Neutrophil (primary cell): ENCODE data around the gene SRGAP1.
"Not testable (repeated sequence)": the region's sequence is repeated elsewhere in the genome, so short reads cannot be mapped to it uniquely, and the experiment has no call there.

Source experiments
- H3K27ac ChIP-seq: fragments of 200-600 bp; sonication (generic); 2 replicates; pipeline ENCODE4 v1.5.1; 2016; ENCODE audit warnings: mild to moderate bottlenecking, moderate library complexity
- H3K27me3 ChIP-seq: fragments of 200-600 bp; sonication (generic); 2 replicates; pipeline ENCODE4 v1.6.0; 2016; ENCODE audit warnings: mild to moderate bottlenecking
- H3K36me3 ChIP-seq: fragments of 200-600 bp; sonication (generic); 2 replicates; pipeline ENCODE4 v1.5.1; 2017
- H3K4me1 ChIP-seq, 2 experiments: fragments of 200-600 bp in 1 of 2; sonication (generic) in 1 of 2; 1 replicate in 1 of 2; 2 replicates in 1 of 2; pipeline versions ENCODE4 v1.5.1 to v1.6.1; 2013 to 2016; ENCODE audit warnings: low read depth in 1 of 2, low read length in 1 of 2, mild to moderate bottlenecking in 1 of 2, moderate library complexity in 1 of 2; ENCODE audit not compliant: control insufficient read depth in 1 of 2, insufficient read depth in 1 of 2
- H3K4me3 ChIP-seq, 2 experiments: fragments of 200-600 bp in 1 of 2; sonication (generic) in 1 of 2; 1 replicate in 1 of 2; 2 replicates in 1 of 2; pipeline ENCODE4 v1.5.1; 2013 to 2016; ENCODE audit warnings: low read depth in 1 of 2, low read length in 1 of 2, mild to moderate bottlenecking in 1 of 2, moderate library complexity in 1 of 2
- H3K9me3 ChIP-seq: fragments of 200-600 bp; sonication (generic); 2 replicates; pipeline ENCODE4 v1.5.1; 2016
- TF ChIP-seq, protein P1 (sequence below): fragments of 200-600 bp; sonication (generic); IDR thresholded peaks from 2 replicates; pipeline ENCODE4 v1.5.1; 2016; ENCODE audit warnings: antibody characterized with exemption

Gene SRGAP1

DNA sequence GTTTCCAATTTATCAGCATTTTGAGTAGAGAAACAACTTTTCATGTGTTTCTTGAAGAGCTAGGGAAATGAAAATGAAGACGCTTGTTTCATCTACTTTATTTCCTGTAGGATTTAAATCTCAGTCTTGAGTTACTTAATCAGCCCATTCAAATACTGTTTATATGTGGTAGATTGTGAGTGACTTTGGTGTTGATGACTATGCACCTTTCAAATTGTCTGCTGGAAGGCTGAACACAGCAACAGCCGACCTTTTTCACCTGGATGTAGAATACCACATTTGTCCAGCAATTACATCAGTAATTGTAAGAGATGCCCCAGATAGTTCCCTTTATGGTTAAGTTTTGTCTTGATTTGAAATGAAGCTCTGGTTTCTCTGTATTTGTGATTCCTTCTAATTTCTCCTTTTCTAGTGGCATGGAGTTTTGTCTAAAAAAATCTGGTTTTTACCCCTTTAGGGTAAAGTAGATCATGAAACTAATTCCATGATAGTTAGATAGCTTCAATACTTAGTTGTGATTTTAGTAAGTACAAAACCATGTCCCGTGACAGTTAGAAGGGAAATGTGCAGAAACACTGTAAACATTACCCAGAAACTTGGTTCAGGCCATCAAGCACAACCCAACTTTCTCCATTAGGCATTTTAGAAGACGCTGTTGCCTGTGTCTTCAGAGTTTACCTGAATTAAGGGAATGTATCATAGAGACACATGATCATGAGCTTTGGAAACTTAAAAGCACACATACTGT lies 165.0 kb downstream of the SRGAP1 start:
- TF ChIP-seq, protein P1, sequence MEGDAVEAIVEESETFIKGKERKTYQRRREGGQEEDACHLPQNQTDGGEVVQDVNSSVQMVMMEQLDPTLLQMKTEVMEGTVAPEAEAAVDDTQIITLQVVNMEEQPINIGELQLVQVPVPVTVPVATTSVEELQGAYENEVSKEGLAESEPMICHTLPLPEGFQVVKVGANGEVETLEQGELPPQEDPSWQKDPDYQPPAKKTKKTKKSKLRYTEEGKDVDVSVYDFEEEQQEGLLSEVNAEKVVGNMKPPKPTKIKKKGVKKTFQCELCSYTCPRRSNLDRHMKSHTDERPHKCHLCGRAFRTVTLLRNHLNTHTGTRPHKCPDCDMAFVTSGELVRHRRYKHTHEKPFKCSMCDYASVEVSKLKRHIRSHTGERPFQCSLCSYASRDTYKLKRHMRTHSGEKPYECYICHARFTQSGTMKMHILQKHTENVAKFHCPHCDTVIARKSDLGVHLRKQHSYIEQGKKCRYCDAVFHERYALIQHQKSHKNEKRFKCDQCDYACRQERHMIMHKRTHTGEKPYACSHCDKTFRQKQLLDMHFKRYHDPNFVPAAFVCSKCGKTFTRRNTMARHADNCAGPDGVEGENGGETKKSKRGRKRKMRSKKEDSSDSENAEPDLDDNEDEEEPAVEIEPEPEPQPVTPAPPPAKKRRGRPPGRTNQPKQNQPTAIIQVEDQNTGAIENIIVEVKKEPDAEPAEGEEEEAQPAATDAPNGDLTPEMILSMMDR: no peak
- Histone ChIP-seq H3K4me1 (no peaks in the 10 kb centered on the region), H3K27ac (no peak overlapping the region), H3K27me3 (no peaks in the 10 kb centered on the region), H3K4me3 (no peak overlapping the region), H3K9me3 (no peaks in the 10 kb centered on the region), H3K36me3 (no peaks in the 10 kb centered on the region)

DNA sequence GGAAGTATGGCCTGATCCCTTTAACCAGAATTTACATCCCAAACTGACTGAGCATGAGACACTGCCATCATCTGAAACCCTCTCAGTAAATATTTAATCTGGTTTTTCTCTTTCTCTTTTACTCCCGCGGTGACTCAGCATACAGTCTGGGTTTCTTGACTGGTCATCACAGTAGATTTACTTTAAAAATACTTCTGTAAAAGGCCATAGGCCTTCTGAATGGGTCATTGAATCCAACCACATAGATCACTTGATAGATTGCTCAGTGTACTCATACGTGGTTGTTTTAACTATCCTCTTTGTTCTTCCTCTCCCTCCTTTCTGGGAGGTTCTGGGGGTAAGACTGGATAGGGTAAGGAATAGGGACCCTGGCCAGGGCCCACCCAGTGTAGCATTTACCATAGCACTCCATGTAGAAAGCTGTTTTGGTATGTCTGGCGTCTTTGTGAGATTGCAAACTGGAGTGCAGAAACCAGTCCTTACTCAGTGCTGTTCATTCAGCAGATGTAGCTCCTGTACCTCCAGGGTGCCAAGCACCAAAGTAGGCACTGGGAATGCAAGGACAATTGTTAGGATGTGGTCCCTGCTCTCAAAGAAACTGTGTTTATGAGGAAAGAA lies 165.7 kb downstream of the SRGAP1 start:
- Histone ChIP-seq H3K27ac (no peak overlapping the region), H3K36me3 (no peaks in the 10 kb centered on the region), H3K9me3 (no peaks in the 10 kb centered on the region), H3K27me3 (no peaks in the 10 kb centered on the region), H3K4me1 (no peaks in the 10 kb centered on the region), H3K4me3 (no peak overlapping the region)
- TF ChIP-seq, protein P1: no peak

DNA sequence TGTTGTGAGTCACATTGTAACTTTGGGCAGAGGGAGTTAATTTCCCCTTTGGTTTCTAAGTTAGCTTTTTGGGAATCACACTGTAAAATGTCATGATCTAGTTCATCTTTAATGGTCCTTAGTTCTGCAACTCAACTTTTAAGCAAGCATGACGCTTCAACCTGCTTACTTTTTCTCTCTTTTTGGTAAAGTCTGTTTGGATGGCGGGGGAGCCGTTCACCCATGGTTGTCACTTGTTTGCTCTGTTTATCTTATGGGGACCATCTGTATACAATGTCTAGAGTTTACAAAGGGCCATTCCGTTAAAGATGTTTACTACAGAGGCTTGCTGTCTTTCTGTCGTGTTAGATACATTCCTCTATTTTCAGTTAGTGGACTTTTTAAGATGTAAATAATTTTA lies 172.0 kb downstream of the SRGAP1 start:
- Histone ChIP-seq H3K36me3 (no peaks in the 10 kb centered on the region), H3K4me3 (no peak overlapping the region), H3K4me1 (no peaks in the 10 kb centered on the region), H3K9me3 (no peaks in the 10 kb centered on the region), H3K27me3 (no peaks in the 10 kb centered on the region), H3K27ac (no peak overlapping the region)
- TF ChIP-seq, protein P1: no peak

DNA sequence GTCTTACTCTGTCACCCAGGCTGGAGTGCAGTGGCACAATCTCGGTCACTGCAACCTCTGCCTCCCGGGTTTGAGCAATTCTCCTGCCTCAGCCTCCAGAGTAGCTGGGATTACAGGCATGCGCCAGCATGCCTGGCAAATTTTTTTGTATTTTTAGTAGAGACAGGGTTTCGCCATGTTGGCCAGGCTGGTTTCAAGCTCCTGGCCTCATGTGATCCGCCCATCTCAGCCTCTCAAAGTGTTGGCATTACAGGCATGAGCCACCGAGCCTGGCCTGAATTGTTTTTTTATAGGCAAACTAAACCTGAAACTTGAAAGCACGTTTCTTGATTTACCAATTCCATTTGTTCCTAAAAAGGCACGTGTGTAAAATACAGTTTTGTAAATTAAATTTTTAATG lies 173.6 kb downstream of the SRGAP1 start:
- not testable (repeated sequence) for H3K27me3 ChIP-seq, H3K4me1 ChIP-seq, H3K36me3 ChIP-seq, H3K4me3 ChIP-seq, H3K27ac ChIP-seq, H3K9me3 ChIP-seq

DNA sequence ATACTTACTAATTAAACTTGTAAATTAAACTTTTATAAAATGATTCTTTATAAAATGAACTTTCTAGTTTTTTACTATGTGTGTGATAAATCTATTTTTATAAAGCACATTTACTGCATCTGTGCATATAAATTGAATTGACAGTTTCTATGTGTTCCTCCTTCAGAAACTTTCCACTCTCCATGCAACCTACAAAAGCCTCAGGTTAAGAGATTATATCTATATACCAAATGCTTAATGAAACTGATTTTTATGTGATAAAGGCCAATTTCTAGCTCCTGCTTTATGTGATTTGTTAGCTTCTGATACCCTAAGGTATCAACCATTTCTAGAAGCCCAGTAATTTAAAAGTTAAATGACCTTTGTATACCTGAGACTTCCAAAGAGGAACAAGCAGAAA lies 174.0 kb downstream of the SRGAP1 start:
- Histone ChIP-seq H3K4me1 (no peaks in the 10 kb centered on the region), H3K9me3 (no peaks in the 10 kb centered on the region), H3K36me3 (no peaks in the 10 kb centered on the region), H3K27me3 (no peaks in the 10 kb centered on the region), H3K27ac (no peak overlapping the region), H3K4me3 (no peak overlapping the region)
- TF ChIP-seq, protein P1: no peak

DNA sequence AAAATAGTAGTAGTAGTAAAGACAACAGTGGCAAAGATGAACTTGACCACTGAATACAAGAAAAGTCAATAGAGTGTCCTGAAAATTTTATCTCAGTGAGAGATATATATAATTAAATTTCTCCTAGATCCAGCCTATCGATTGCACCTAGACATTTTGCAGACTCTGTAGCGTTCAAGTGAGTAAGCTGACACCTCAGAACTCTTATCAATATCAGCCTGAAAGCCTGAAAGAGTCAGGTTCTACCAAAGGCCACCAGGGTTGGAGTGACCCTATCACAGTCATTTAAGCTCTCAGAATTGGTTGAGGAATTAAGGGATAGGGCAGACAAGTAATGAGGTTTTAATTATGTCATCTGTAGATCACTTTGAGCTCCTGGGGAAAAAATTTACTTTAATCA lies 174.6 kb downstream of the SRGAP1 start:
- Histone ChIP-seq H3K36me3 (no peaks in the 10 kb centered on the region), H3K27ac (no peak overlapping the region)
- TF ChIP-seq, protein P1: no peak

More for the DNA sequence above, 174.6 kb downstream of the SRGAP1 start:
- no peaks in the 10 kb centered on the region for H3K9me3 ChIP-seq
- H3K4me3 ChIP-seq: no peak overlapping the region
- H3K27me3 ChIP-seq: no peaks in the 10 kb centered on the region
- no peaks in the 10 kb centered on the region for H3K4me1 ChIP-seq
